Inflammatory macrophage (primary cell): ENCODE measurements around the gene LHX4.

ENCODE experiments used
- DNase-seq, 2 donors: peaks; one replicate each; pipeline ENCODE4 v3.0.0-alpha.2; 2020 to 2022

The LHX4 gene

GRCh38 chr1:180246579-180246978, 16.5 kb downstream of the LHX4 start:
- DNase-seq, result no peak

GRCh38 chr1:180247061-180247460, 17.0 kb downstream of the LHX4 start:
- no peak for DNase-seq

- DNase-seq, result no peak
These were observed 17.5 kb downstream of the LHX4 start for GRCh38 chr1:180247580-180247979.

GRCh38 chr1:180248176-180248575, 18.1 kb downstream of the LHX4 start:
- no peak for DNase-seq

GRCh38 chr1:180248731-180249681, 18.9 kb downstream of the LHX4 start:
- DNase-seq, result no peak

- DNase-seq, result no peak
These were observed 19.8 kb downstream of the LHX4 start for GRCh38 chr1:180249725-180250498.

GRCh38 chr1:180250499-180250770, 20.4 kb downstream of the LHX4 start:
- DNase-seq, result no peak

GRCh38 chr1:180250883-180251509, 20.9 kb downstream of the LHX4 start:
- DNase-seq, result no peak

- DNase-seq, result no peak
These were observed 21.7 kb downstream of the LHX4 start for GRCh38 chr1:180251526-180252305.

- DNase-seq, result peak; percentile 85 to 87
These were observed 22.8 kb downstream of the LHX4 start for GRCh38 chr1:180252638-180253536.

- DNase-seq, result no peak
These were observed 23.8 kb downstream of the LHX4 start for GRCh38 chr1:180253585-180254495.

- DNase-seq, result no peak
These were observed 24.4 kb downstream of the LHX4 start for GRCh38 chr1:180254496-180254819.

GRCh38 chr1:180254854-180255253, 24.8 kb downstream of the LHX4 start:
- DNase-seq, result no peak

GRCh38 chr1:180255536-180256340, 25.7 kb downstream of the LHX4 start:
- DNase-seq, result no peak

GRCh38 chr1:180256341-180257027, 26.4 kb downstream of the LHX4 start:
- DNase-seq, result no peak

GRCh38 chr1:180257028-180257386, 26.9 kb downstream of the LHX4 start:
- no peak for DNase-seq

- DNase-seq, result no peak
These were observed 27.4 kb downstream of the LHX4 start for GRCh38 chr1:180257486-180257885.

- no peak for DNase-seq
These were observed 28.2 kb downstream of the LHX4 start for GRCh38 chr1:180258290-180258689.

GRCh38 chr1:180258935-180259334, 28.9 kb downstream of the LHX4 start:
- DNase-seq, result no peak
